Effector memory CD8-positive, alpha-beta T cell (primary cell): ENCODE measurements around the gene SOBP.
A peak's percentile ranks its signal among the peaks of the same experiment; 100 is the strongest.

ENCODE experiments used
- ATAC-seq: fragments of 150-1000 bp; cut with Tn5 transposase; replicated peaks from 2 replicates; pipeline ENCODE4 v1.10.0; 2021; ENCODE audit warnings: mild to moderate bottlenecking, moderate library complexity
- DNase-seq, 3 experiments: peaks; one replicate each; pipeline ENCODE4 v3.0.0; 2021
- H3K27ac Mint-ChIP-seq, 2 donors: one replicate each; pipeline ENCODE4 v1.8.0; 2022; ENCODE audit warnings: mild to moderate bottlenecking in 2 of 2, mixed read lengths in 2 of 2, moderate library complexity in 2 of 2
- H3K27me3 Mint-ChIP-seq, 2 donors: one replicate each; pipeline ENCODE4 v1.8.0; 2022; ENCODE audit warnings: mixed read lengths in 2 of 2
- H3K36me3 Mint-ChIP-seq: one replicate; pipeline ENCODE4 v1.8.0; 2022; ENCODE audit warnings: mild to moderate bottlenecking, moderate library complexity, mixed read lengths; ENCODE audit not compliant: insufficient read depth
- H3K4me1 Mint-ChIP-seq, 2 donors: one replicate each; pipeline ENCODE4 v1.8.0; 2022; ENCODE audit warnings: low read depth in 2 of 2, mixed read lengths in 2 of 2
- H3K4me3 Mint-ChIP-seq, 2 donors: one replicate each; pipeline ENCODE4 v1.8.0; 2022; ENCODE audit warnings: mild to moderate bottlenecking in 2 of 2, mixed read lengths in 2 of 2, moderate library complexity in 2 of 2
- H3K9me3 Mint-ChIP-seq, 2 donors: one replicate each; pipeline ENCODE4 v1.8.0; 2022; ENCODE audit warnings: mixed read lengths in 2 of 2

The SOBP gene

DNA sequence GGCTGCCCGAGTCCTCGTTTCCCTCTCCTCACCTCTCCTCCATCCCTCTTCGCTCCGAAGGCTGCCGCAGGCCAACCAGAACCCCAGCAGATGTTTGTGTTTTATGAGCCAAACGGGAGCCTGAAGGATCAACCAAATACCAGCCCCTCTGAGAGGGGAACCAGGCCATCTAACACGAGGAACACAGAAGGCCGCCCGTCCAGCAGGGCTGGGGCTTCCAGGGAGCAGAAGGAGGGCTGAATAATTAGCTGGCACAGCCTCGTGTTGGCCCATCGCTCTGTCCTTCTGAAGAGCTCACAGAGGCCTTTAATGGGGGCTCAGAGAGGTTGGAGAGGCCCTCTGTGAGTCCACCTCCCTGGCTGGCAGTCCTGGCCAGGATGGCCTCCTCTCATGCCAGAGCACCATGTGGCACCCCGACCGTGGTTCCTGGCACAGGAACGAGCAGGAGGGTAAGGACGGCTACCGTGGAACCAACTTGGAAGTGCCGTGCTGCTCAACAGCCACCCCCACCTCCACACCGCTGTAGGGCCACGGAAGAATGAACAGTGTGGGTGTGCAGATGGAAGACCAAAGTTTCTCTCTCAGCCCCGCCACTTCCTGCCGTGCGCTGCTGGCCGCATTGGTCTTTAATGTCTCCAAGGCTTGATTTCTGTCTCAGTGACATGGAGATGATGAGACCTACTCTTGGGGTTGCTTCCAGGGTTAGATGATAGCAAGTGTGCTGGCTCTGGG, 179.0 kb downstream of the SOBP start:
- peaks cover 3 to 17% of the 10 kb centered on the region in 2 donors for H3K4me1 Mint-ChIP-seq
- DNase-seq (no peak), ATAC-seq (peak; percentile 51)

GRCh38 chr6:107670792-107671199, 180.9 kb downstream of the SOBP start:
- no peak for DNase-seq
- no peaks in the 10 kb centered on the region for H3K27me3 Mint-ChIP-seq
- no peak for ATAC-seq
- H3K4me1 Mint-ChIP-seq: peaks cover 9 to 24% of the 10 kb centered on the region in 2 donors
- H3K36me3 Mint-ChIP-seq: no peaks in the 10 kb centered on the region
- no peaks in the 10 kb centered on the region for H3K9me3 Mint-ChIP-seq
- no peak overlapping the region for H3K4me3 Mint-ChIP-seq
- peak overlapping the region; percentile 35 for H3K27ac Mint-ChIP-seq

More for the DNA sequence above, 179.0 kb downstream of the SOBP start:
- H3K36me3 Mint-ChIP-seq: no peaks in the 10 kb centered on the region
- H3K9me3 Mint-ChIP-seq: no peaks in the 10 kb centered on the region
- H3K27me3 Mint-ChIP-seq: peaks cover 0 to 1% of the 10 kb centered on the region in 2 donors
- peak overlapping the region in 1 of 2 donors; percentile 79 for H3K27ac Mint-ChIP-seq
- no peak overlapping the region for H3K4me3 Mint-ChIP-seq

GRCh38 chr6:107673076-107673494, 183.2 kb downstream of the SOBP start:
- no peaks in the 10 kb centered on the region for H3K27me3 Mint-ChIP-seq
- peaks cover 9 to 24% of the 10 kb centered on the region in 2 donors for H3K4me1 Mint-ChIP-seq
- no peaks in the 10 kb centered on the region for H3K9me3 Mint-ChIP-seq
- DNase-seq (no peak), ATAC-seq (no peak)
- peaks cover 3% of the 10 kb centered on the region for H3K36me3 Mint-ChIP-seq
- no peak overlapping the region for H3K27ac Mint-ChIP-seq
- no peak overlapping the region for H3K4me3 Mint-ChIP-seq

DNA sequence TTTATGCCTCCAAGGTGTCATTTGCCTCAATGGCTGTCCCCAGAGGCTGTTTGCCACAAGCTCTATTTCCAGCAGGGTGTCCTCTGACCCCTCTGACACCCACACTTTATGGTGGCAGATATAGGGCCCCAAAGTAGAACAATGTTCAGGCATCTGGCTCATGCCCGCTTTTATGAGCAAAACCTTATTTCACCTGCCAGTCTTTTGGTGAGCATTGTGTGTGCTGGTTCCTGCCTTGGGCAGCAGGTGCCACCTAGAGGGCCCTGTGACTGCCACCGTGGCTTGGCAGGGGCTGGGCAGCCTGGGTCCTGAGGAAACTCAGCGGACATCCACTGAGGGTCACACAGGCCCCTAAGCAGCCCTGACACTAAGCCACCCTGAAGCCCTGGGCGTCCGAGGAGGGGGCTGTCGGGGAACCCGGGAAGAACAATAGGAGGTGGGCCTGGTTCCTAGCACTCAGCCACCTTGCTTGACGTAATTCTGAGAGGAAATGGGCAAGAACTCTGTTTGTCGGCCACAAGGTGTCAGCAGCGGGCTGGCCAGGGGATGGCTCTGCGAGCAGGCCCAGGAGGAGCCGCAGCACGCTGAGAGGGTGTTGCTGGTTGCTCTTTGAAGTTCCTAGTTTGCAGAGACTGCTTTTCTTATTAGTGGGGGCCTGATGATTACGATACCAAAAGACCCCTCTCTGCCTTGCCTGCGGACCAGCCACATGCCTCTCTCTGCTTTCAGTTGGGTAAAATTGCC, 185.2 kb downstream of the SOBP start:
- Mint-ChIP-seq H3K27me3 (peaks cover 0 to 6% of the 10 kb centered on the region in 2 donors), H3K27ac (peak overlapping the region; percentile 53 to 76), H3K9me3 (no peaks in the 10 kb centered on the region), H3K36me3 (peaks cover 3% of the 10 kb centered on the region), H3K4me1 (peaks cover 9 to 14% of the 10 kb centered on the region in 2 donors), H3K4me3 (peak overlapping the region; percentile 54 to 65)
- peak; percentile 99 for ATAC-seq
- peak; percentile 83 to 85 (median 83) for DNase-seq

DNA sequence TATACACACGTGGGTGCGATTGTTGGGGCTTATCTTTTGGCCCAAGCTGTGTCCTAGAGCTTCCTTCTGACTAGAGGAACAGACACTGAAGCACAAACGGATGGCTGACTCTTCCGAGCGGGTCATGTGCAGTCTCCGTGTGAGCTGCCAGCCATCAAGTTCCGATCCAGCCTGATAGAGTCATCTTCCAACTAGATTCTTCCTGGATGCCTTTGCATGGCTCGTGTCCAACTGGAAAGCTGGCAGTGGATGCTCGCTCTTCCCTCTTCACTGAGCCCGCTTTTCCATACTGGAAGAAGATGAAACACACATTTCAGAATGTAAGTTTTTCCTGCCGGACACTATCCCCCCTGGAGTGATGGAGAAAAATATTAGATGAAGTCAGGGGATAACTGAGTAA, 186.1 kb downstream of the SOBP start:
- no peak for ATAC-seq
- Mint-ChIP-seq H3K27me3 (peaks cover 0 to 13% of the 10 kb centered on the region in 2 donors), H3K4me1 (peaks cover 9% of the 10 kb centered on the region in 2 donors), H3K9me3 (no peaks in the 10 kb centered on the region), H3K36me3 (peaks cover 3% of the 10 kb centered on the region), H3K4me3 (no peak overlapping the region), H3K27ac (no peak overlapping the region)
- DNase-seq: no peak

DNA sequence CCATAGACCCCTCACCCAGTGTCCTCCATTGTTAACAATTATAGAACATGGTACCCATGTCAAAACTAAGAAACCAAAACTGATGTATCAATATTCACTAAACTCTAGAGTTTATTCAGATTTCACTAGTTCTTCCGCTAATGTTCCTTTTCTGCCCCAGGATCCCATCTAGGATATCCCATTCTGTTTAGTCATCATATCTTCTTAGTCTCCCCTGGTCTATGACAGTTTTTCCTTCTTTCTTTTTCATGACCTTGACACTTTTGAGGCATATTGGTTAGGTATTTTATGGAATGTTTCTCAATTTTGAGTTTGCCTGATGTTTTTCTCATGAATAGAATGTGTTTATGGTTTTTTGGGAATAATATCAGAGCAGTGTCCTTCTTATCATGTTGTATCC, 187.5 kb downstream of the SOBP start:
- peaks cover 0 to 14% of the 10 kb centered on the region in 2 donors for H3K27me3 Mint-ChIP-seq
- no peaks in the 10 kb centered on the region for H3K9me3 Mint-ChIP-seq
- H3K27ac Mint-ChIP-seq: peak overlapping the region in 1 of 2 donors; percentile 11
- peaks cover 3% of the 10 kb centered on the region for H3K36me3 Mint-ChIP-seq
- no peak overlapping the region for H3K4me3 Mint-ChIP-seq
- H3K4me1 Mint-ChIP-seq: peaks cover 6 to 7% of the 10 kb centered on the region in 2 donors
- ATAC-seq (no peak), DNase-seq (no peak)

DNA sequence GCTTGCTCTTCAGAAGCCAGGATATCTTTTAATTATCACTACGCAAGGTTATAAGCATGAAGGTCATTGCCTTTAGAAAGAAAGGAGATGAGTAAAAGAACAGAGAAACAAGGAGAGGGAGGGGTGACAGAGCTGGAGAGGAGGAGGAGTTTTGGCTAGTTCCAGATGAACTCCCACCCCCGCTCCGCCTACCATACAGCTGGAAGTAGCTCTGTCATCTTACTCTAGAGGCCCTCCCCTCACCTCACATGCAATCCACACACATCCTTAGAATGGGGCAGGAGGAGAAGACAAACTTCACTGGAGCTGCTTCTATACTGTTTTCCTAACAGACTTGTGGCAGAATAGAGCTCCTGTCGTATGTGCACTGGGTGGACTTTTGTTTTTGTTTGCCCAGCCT, 189.5 kb downstream of the SOBP start:
- no peaks in the 10 kb centered on the region for H3K9me3 Mint-ChIP-seq
- no peak overlapping the region for H3K27ac Mint-ChIP-seq
- H3K36me3 Mint-ChIP-seq: peaks cover 3% of the 10 kb centered on the region
- H3K4me1 Mint-ChIP-seq: peaks cover 6 to 7% of the 10 kb centered on the region in 2 donors
- no peak for DNase-seq
- peaks cover 0 to 22% of the 10 kb centered on the region in 2 donors for H3K27me3 Mint-ChIP-seq
- ATAC-seq: no peak
- H3K4me3 Mint-ChIP-seq: no peak overlapping the region

GRCh38 chr6:107682721-107683120, 192.8 kb downstream of the SOBP start:
- Mint-ChIP-seq H3K9me3 (no peaks in the 10 kb centered on the region), H3K4me1 (no peaks in the 10 kb centered on the region), H3K27ac (no peak overlapping the region), H3K27me3 (peaks cover 0 to 22% of the 10 kb centered on the region in 2 donors), H3K36me3 (no peaks in the 10 kb centered on the region), H3K4me3 (no peak overlapping the region)
- ATAC-seq (no peak), DNase-seq (no peak)

- Mint-ChIP-seq H3K27me3 (peaks cover 0 to 22% of the 10 kb centered on the region in 2 donors), H3K36me3 (no peaks in the 10 kb centered on the region), H3K4me3 (no peak overlapping the region), H3K27ac (no peak overlapping the region), H3K9me3 (no peaks in the 10 kb centered on the region), H3K4me1 (no peaks in the 10 kb centered on the region)
- ATAC-seq: no peak
- no peak for DNase-seq
Observed at GRCh38 chr6:107683183-107683582, 193.3 kb downstream of the SOBP start.

DNA sequence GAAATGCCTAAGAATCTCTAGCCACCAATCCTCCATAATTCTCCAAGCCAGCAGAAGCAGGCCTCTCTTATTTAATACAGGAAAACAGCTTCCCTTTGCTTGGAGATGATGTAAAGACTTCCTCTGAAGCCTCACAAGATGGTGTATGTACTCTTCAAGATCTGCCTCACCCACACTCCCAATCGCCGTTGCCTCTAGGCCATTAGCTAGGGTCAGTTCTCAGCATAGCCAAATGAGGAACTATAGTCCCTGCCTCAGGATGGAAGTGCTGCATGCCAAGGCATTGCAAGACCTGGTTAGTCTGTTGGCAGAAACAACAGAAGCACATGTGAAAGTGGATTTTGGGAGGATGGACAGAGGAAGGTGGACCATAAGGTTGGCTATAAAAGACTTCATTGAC, 195.1 kb downstream of the SOBP start:
- DNase-seq (no peak), ATAC-seq (no peak)
- Mint-ChIP-seq H3K36me3 (no peaks in the 10 kb centered on the region), H3K4me1 (no peaks in the 10 kb centered on the region), H3K9me3 (no peaks in the 10 kb centered on the region), H3K4me3 (no peak overlapping the region), H3K27ac (no peak overlapping the region), H3K27me3 (peaks cover 0 to 19% of the 10 kb centered on the region in 2 donors)

GRCh38 chr6:107689190-107689589, 199.3 kb downstream of the SOBP start:
- H3K27ac Mint-ChIP-seq: no peak overlapping the region
- ATAC-seq (no peak), DNase-seq (no peak)
- no peaks in the 10 kb centered on the region for H3K27me3 Mint-ChIP-seq
- no peaks in the 10 kb centered on the region for H3K9me3 Mint-ChIP-seq
- H3K4me3 Mint-ChIP-seq: no peak overlapping the region
- H3K36me3 Mint-ChIP-seq: no peaks in the 10 kb centered on the region
- no peaks in the 10 kb centered on the region for H3K4me1 Mint-ChIP-seq

- no peaks in the 10 kb centered on the region for H3K9me3 Mint-ChIP-seq
- no peak for DNase-seq
- H3K27me3 Mint-ChIP-seq: no peaks in the 10 kb centered on the region
- H3K27ac Mint-ChIP-seq: no peak overlapping the region
- H3K36me3 Mint-ChIP-seq: no peaks in the 10 kb centered on the region
- no peak for ATAC-seq
- H3K4me3 Mint-ChIP-seq: no peak overlapping the region
- H3K4me1 Mint-ChIP-seq: no peaks in the 10 kb centered on the region
Observed at GRCh38 chr6:107689951-107690642, 200.2 kb downstream of the SOBP start.

GRCh38 chr6:107690643-107691061, 200.7 kb downstream of the SOBP start:
- Mint-ChIP-seq H3K9me3 (no peaks in the 10 kb centered on the region), H3K4me3 (no peak overlapping the region), H3K27ac (no peak overlapping the region), H3K4me1 (no peaks in the 10 kb centered on the region), H3K27me3 (no peaks in the 10 kb centered on the region), H3K36me3 (no peaks in the 10 kb centered on the region)
- ATAC-seq (no peak), DNase-seq (no peak)
